Keratinocyte (primary cell): ENCODE measurements around the gene AQP9. TPM values are rescaled to one million over a fixed set of nuclear protein-coding genes. Genes with fewer than 3 reads are reported as not detected.

Experiments
- DNase-seq: peaks from one replicate; pipeline ENCODE4 v3.0.0-alpha.2; 2011; ENCODE audit warnings: low read depth, missing footprints, low spot score
- FAIRE-seq: peaks from 2 replicates; lab custom pipeline; 2011; peaks lifted over from hg19 to GRCh38; lab: Jason Lieb, UNC
- H2AFZ ChIP-seq: 2 replicates; pipeline ENCODE4 v1.6.0; 2012; ENCODE audit warnings: low read length, control low read depth, inconsistent platforms; ENCODE audit not compliant: control insufficient read depth
- H3K27ac ChIP-seq: 2 replicates; pipeline ENCODE4 v1.5.1; 2011; ENCODE audit warnings: low read length; ENCODE audit not compliant: control insufficient read depth, insufficient read depth
- H3K27me3 ChIP-seq: 3 replicates; pipeline ENCODE4 v1.6.0; 2011; ENCODE audit warnings: low read length; ENCODE audit not compliant: control insufficient read depth, insufficient read depth; ENCODE audit errors: extremely low read depth
- H3K36me3 ChIP-seq, 2 experiments: 2 replicates in 1 of 2; 3 replicates in 1 of 2; pipeline ENCODE4 v1.5.1; 2011; ENCODE audit warnings: low read length in 2 of 2, mild to moderate bottlenecking in 1 of 2; ENCODE audit not compliant: control insufficient read depth in 2 of 2, insufficient read depth in 2 of 2; ENCODE audit errors: extremely low read depth in 1 of 2
- H3K4me1 ChIP-seq: 3 replicates; pipeline ENCODE4 v1.5.1; 2011; ENCODE audit warnings: low read length; ENCODE audit not compliant: control insufficient read depth, insufficient read depth; ENCODE audit errors: extremely low read depth
- H3K4me2 ChIP-seq: 3 replicates; pipeline ENCODE4 v1.6.0; 2011; ENCODE audit warnings: low read depth, low read length; ENCODE audit not compliant: control insufficient read depth, insufficient read depth; ENCODE audit errors: extremely low read depth
- H3K4me3 ChIP-seq, 3 experiments: fragments of 200-600 bp in 1 of 3; sonication (generic) in 1 of 3; 2 replicates in 2 of 3; 3 replicates in 1 of 3; pipeline ENCODE4 v1.5.1; 2011 to 2016; ENCODE audit warnings: low read length in 3 of 3, mild to moderate bottlenecking in 3 of 3, control low read depth in 2 of 3, inconsistent platforms in 1 of 3, low read depth in 1 of 3, mixed read lengths in 1 of 3, mixed run types in 1 of 3, moderate library complexity in 1 of 3; ENCODE audit not compliant: control insufficient read depth in 2 of 3, insufficient read depth in 2 of 3; ENCODE audit errors: extremely low read depth in 1 of 3
- H3K79me2 ChIP-seq: 2 replicates; pipeline ENCODE4 v1.6.0; 2012; ENCODE audit warnings: low read length; ENCODE audit not compliant: control insufficient read depth, insufficient read depth
- H3K9ac ChIP-seq: 3 replicates; pipeline ENCODE4 v1.6.0; 2011; ENCODE audit warnings: low read length; ENCODE audit not compliant: control insufficient read depth, insufficient read depth; ENCODE audit errors: extremely low read depth
- H3K9me1 ChIP-seq: 3 replicates; pipeline ENCODE4 v1.6.0; 2011; ENCODE audit warnings: low read length; ENCODE audit not compliant: control insufficient read depth, insufficient read depth; ENCODE audit errors: extremely low read depth
- H3K9me3 ChIP-seq: 2 replicates; pipeline ENCODE4 v1.5.1; 2012; ENCODE audit warnings: low read depth, low read length; ENCODE audit not compliant: control insufficient read depth
- H4K20me1 ChIP-seq: 3 replicates; pipeline ENCODE4 v1.6.0; 2011; ENCODE audit warnings: low read length; ENCODE audit not compliant: control insufficient read depth, insufficient read depth; ENCODE audit errors: extremely low read depth
- EZH2 ChIP-seq: IDR thresholded peaks from one replicate; pipeline ENCODE4 v1.6.1; 2012; ENCODE audit warnings: inconsistent platforms, mild to moderate bottlenecking, low read length, moderate library complexity
- dilution Hi-C: fragments of 300-500 bp; cut with MboI; formaldehyde crosslinking; loops from one replicate; pipeline ENCODE4 v1.7.0; 2020; ENCODE audit warnings: low sequenced_read_pairs; ENCODE audit not compliant: extremely low pct_ligation_motif_present
- polyA plus RNA-seq, 5 experiments: library from polyadenylated mRNA; depleted of rRNA in 3 of 5; stranded (reverse) in 3 of 5; stranded (forward) in 1 of 5; unstranded in 1 of 5; fragments of >200 nt; gene quantifications; 1 replicate in 1 of 5; 2 replicates in 3 of 5; 3 replicates in 1 of 5; pipeline versions ENCODE4 v1.2.1 to v1.2.3, GENCODE V29; 2011 to 2012; ENCODE audit warnings: missing spikeins in 2 of 5, low read depth in 1 of 5, low replicate concordance in 1 of 5
- TF ChIP-seq, protein P1 (sequence below), 3 experiments: IDR thresholded peaks in 1 of 3; conservative IDR thresholded peaks in 1 of 3; optimal IDR thresholded peaks in 1 of 3; 2 replicates in 2 of 3; 3 replicates in 1 of 3; pipeline versions ENCODE3 to v1.5.1; 2011; ENCODE audit warnings: low read length in 3 of 3, mild to moderate bottlenecking in 3 of 3, moderate library complexity in 2 of 3, control low read depth in 1 of 3, inconsistent platforms in 1 of 3; ENCODE audit not compliant: insufficient read depth in 2 of 3; ENCODE audit errors: extremely low read depth in 1 of 3

The AQP9 gene
- polyA plus RNA-seq, 1 donor (not counting 4 experiments of a cell fraction or from before 2014, with no cell fraction given), result 2.6 TPM

DNA sequence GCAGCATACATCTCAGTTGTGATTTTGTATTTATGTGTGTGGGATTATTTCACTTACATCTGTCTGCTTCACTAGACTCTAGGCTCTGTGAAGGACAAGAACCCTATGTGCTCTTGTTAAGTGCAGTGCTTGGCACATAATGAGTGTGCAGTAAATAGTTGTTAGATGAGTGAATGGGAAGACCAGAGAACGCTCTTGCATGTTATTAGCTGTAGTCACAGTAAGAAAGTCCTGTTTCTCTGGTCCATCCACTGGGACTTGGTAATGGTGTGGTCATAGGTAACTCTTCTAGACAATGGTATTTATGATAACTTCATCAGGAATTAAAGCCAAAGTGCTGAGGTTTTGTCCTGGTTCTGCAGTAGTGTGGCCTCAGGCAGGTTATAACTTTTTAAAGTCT, 1.4 kb upstream of the AQP9 start:
- Histone ChIP-seq H3K27me3 (no peaks in the 10 kb centered on the region), H3K79me2 (no peaks in the 10 kb centered on the region), H3K36me3 (no peaks in the 10 kb centered on the region), H3K27ac (no peak overlapping the region), H3K9ac (no peak overlapping the region), H3K4me3 (no peak overlapping the region), H3K4me2 (no peak overlapping the region), H3K9me3 (no peaks in the 10 kb centered on the region), H4K20me1 (no peaks in the 10 kb centered on the region), H3K9me1 (no peaks in the 10 kb centered on the region), H2AFZ (no peak overlapping the region), H3K4me1 (peaks cover 30% of the 10 kb centered on the region)
- FAIRE-seq (peak; percentile 41), DNase-seq (peak; percentile 45)
- dilution Hi-C loops, result no loop called here
- TF ChIP-seq, protein P1, sequence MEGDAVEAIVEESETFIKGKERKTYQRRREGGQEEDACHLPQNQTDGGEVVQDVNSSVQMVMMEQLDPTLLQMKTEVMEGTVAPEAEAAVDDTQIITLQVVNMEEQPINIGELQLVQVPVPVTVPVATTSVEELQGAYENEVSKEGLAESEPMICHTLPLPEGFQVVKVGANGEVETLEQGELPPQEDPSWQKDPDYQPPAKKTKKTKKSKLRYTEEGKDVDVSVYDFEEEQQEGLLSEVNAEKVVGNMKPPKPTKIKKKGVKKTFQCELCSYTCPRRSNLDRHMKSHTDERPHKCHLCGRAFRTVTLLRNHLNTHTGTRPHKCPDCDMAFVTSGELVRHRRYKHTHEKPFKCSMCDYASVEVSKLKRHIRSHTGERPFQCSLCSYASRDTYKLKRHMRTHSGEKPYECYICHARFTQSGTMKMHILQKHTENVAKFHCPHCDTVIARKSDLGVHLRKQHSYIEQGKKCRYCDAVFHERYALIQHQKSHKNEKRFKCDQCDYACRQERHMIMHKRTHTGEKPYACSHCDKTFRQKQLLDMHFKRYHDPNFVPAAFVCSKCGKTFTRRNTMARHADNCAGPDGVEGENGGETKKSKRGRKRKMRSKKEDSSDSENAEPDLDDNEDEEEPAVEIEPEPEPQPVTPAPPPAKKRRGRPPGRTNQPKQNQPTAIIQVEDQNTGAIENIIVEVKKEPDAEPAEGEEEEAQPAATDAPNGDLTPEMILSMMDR (optimal IDR thresholded peaks at IDR 0.05 in 1 of 3, IDR thresholded peaks at IDR 0.05 in 1 of 3, conservative IDR thresholded peaks at IDR 0.05 in 1 of 3; ENCODE audit: extremely low read depth in 1 of 3, insufficient read depth in 2 of 3, low read length in 3 of 3), result no peak
- TF ChIP-seq EZH2, result no peak

GRCh38 chr15:58137686-58138085, 495 bp upstream of the AQP9 start:
- peaks cover 30% of the 10 kb centered on the region for H3K4me1 ChIP-seq
- H3K9me3 ChIP-seq, result no peaks in the 10 kb centered on the region
- no peak overlapping the region for H3K9ac ChIP-seq
- H3K27ac ChIP-seq, result no peak overlapping the region
- H2AFZ ChIP-seq, result no peak overlapping the region
- H3K79me2 ChIP-seq, result no peaks in the 10 kb centered on the region
- no peaks in the 10 kb centered on the region for H3K36me3 ChIP-seq
- H3K9me1 ChIP-seq, result no peaks in the 10 kb centered on the region
- no peak for TF ChIP-seq EZH2
- H3K4me2 ChIP-seq, result no peak overlapping the region
- no peaks in the 10 kb centered on the region for H3K27me3 ChIP-seq
- FAIRE-seq (no peak), DNase-seq (no peak)
- dilution Hi-C loops, result no loop called here
- H3K4me3 ChIP-seq, result no peak overlapping the region
- no peaks in the 10 kb centered on the region for H4K20me1 ChIP-seq
